Endodermal cell (in vitro differentiated cells): ENCODE data around the gene GGNBP2. TPM values are rescaled to one million over a fixed set of nuclear protein-coding genes. Genes with fewer than 3 reads are reported as not detected.

Source experiments
- DNase-seq: peaks from one replicate; pipeline ENCODE4 v3.0.0-alpha.2; 2017
- H3K27ac ChIP-seq: 2 replicates; pipeline ENCODE4 v1.5.1; 2013; ENCODE audit warnings: mild to moderate bottlenecking, low read depth, low read length, moderate library complexity
- H3K27me3 ChIP-seq: 2 replicates; pipeline ENCODE4 v1.6.1; 2013; ENCODE audit warnings: mild to moderate bottlenecking, low read length, moderate library complexity; ENCODE audit not compliant: insufficient read depth, control insufficient read depth, poor library complexity, severe bottlenecking
- H3K36me3 ChIP-seq: 2 replicates; pipeline ENCODE4 v1.7.0; 2013; ENCODE audit warnings: mild to moderate bottlenecking, low read length, moderate library complexity; ENCODE audit not compliant: control insufficient read depth, insufficient read depth
- H3K4me1 ChIP-seq: one replicate; pipeline ENCODE4 v1.7.0; 2013; ENCODE audit warnings: low read length; ENCODE audit not compliant: control insufficient read depth, insufficient read depth
- H3K4me3 ChIP-seq: 2 replicates; pipeline ENCODE4 v1.5.1; 2013; ENCODE audit warnings: mild to moderate bottlenecking, low read length, moderate library complexity
- H3K9ac ChIP-seq: 2 replicates; pipeline ENCODE4 v1.6.1; 2013; ENCODE audit warnings: mild to moderate bottlenecking, low read length, moderate library complexity; ENCODE audit not compliant: poor library complexity, severe bottlenecking; ENCODE audit errors: extremely low read depth
- H3K9me3 ChIP-seq: 2 replicates; pipeline ENCODE4 v1.6.1; 2013; ENCODE audit warnings: mild to moderate bottlenecking, low read length, moderate library complexity; ENCODE audit not compliant: control insufficient read depth
- H3K27ac Mint-ChIP-seq: 2 replicates; pipeline ENCODE4 v1.8.0; 2020; ENCODE audit warnings: mixed read lengths
- H3K27me3 Mint-ChIP-seq: 2 replicates; pipeline ENCODE4 v1.8.0; 2021; ENCODE audit warnings: mild to moderate bottlenecking, mixed read lengths; ENCODE audit not compliant: insufficient read depth
- H3K36me3 Mint-ChIP-seq: 2 replicates; pipeline ENCODE4 v1.8.0; 2020; ENCODE audit warnings: low read depth, mixed read lengths
- H3K4me1 Mint-ChIP-seq: 2 replicates; pipeline ENCODE4 v1.8.0; 2020; ENCODE audit warnings: mixed read lengths
- H3K4me3 Mint-ChIP-seq: 2 replicates; pipeline ENCODE4 v1.8.0; 2020; ENCODE audit warnings: mild to moderate bottlenecking, moderate library complexity, mixed read lengths
- H3K9me3 Mint-ChIP-seq: 2 replicates; pipeline ENCODE4 v1.8.0; 2020; ENCODE audit warnings: mild to moderate bottlenecking, mixed read lengths
- CTCF ChIP-seq: fragments of 200-600 bp; sonication (generic); conservative IDR thresholded peaks from 2 replicates; pipeline ENCODE4 v1.5.0; 2021; ENCODE audit warnings: antibody characterized with exemption, mild to moderate bottlenecking
- WGBS, 2 experiments: methylation state at CpG; one replicate each; pipeline versions ENCODE4 v1.1.5 to v1.1.7; 2013; ENCODE audit warnings: missing lambda C conversion rate in 2 of 2, mixed read lengths in 1 of 2; ENCODE audit not compliant: insufficient coverage in 1 of 2, insufficient read length in 1 of 2; 5-methylcytosine and 5-hydroxymethylcytosine counted together
- total RNA-seq, 2 donors: library from RNA; stranded (reverse); fragmentation: NEBNext Ultra II Directional in 1 of 2; extraction: Animal tissue kit (Norgen Biotek cat#: 25700) in 1 of 2; gene quantifications; 2 replicates in 1 of 2; 3 replicates in 1 of 2; pipeline ENCODE4 v1.2.1, GENCODE V29; 2021

The GGNBP2 gene
- total RNA-seq, 2 donors from 2014 or later, result 56.8 to 61.6 TPM

DNA sequence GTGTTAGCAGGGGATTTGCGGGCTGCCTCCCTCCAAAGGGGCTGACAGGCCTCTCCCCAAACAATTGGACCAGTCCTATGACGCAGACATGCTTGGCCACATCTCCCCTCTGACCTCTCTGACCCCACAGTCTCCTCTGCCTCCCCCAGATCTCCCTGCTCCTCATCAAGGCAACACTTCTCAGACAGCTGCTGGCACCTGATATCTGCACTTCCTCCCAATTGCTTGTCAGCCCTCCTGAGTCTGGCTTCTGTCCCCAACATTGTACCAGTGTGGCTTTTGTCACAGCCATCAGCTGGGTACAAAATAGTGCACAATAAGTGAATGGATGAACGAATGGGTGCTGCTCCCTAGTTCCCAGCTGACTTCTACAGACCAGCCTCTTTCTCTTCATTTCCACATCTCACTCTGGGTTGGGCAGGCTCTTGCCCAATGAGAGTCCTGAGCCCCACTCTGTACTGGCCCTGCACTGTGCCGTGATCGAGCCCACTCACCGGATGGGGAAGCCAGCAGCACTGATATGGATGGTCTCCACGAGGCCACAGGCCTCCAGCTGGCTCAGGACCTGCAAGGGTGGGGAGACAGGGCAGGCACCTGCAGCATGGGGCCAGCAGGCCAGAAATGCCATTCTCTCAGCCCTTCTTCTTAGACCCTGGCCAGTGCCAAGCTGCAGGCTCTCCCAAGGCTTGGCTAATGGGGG, 41.1 kb upstream of the GGNBP2 start:
- Mint-ChIP-seq H3K27ac (peak overlapping the region; percentile 7), H3K4me3 (no peak overlapping the region), H3K9me3 (no peaks in the 10 kb centered on the region), H3K36me3 (peaks cover 58% of the 10 kb centered on the region), H3K4me1 (no peaks in the 10 kb centered on the region), H3K27me3 (no peaks in the 10 kb centered on the region)
- Histone ChIP-seq H3K27ac (no peak overlapping the region), H3K36me3 (peaks cover 93% of the 10 kb centered on the region), H3K9me3 (no peaks in the 10 kb centered on the region), H3K4me1 (peaks cover 6% of the 10 kb centered on the region), H3K4me3 (no peak overlapping the region), H3K27me3 (no peaks in the 10 kb centered on the region), H3K9ac (no peak overlapping the region)
- 96 to 100% methylated on average over 3 to 7 of the region's 7 CpGs for WGBS, 2 experiments
- DNase-seq, result peak; percentile 36
- no peak for TF ChIP-seq CTCF

DNA sequence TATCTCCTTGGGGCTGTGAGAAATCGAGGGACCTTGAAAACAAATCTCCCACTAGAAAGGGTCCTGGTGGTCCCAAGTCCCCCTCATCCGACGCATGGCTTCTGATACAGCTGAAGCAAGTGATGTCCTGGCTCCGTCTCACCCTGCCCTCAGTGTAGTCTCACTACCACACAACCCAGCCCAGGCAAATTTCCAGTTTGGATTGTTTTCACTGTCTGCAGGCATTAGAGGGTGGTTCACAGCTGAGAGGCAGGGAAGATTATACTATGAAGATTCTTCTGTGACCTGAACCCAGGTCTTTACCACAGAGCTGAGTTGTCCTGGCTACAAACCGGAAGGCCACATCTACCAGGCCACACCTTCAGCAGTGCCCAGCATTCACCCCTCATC, 40.6 kb upstream of the GGNBP2 start:
- Mint-ChIP-seq H3K9me3 (no peaks in the 10 kb centered on the region), H3K27me3 (no peaks in the 10 kb centered on the region), H3K27ac (no peak overlapping the region), H3K36me3 (peaks cover 58% of the 10 kb centered on the region), H3K4me3 (no peak overlapping the region), H3K4me1 (no peaks in the 10 kb centered on the region)
- Histone ChIP-seq H3K27me3 (no peaks in the 10 kb centered on the region), H3K4me3 (no peak overlapping the region), H3K27ac (no peak overlapping the region), H3K36me3 (peaks cover 93% of the 10 kb centered on the region), H3K9me3 (no peaks in the 10 kb centered on the region), H3K4me1 (peaks cover 6% of the 10 kb centered on the region), H3K9ac (no peak overlapping the region)
- WGBS, 2 experiments, result 94 to 100% methylated on average over 4 to 5 of the region's 5 CpGs
- no peak for TF ChIP-seq CTCF
- peak; percentile 26 for DNase-seq

GRCh38 chr17:36505171-36505570, 39.5 kb upstream of the GGNBP2 start:
- H3K9me3 Mint-ChIP-seq, result no peaks in the 10 kb centered on the region

More at GRCh38 chr17:36505171-36505570, 39.5 kb upstream of the GGNBP2 start:
- no peak for TF ChIP-seq CTCF
- no peak overlapping the region for H3K4me3 Mint-ChIP-seq
- no peaks in the 10 kb centered on the region for H3K27me3 Mint-ChIP-seq
- Histone ChIP-seq H3K9me3 (no peaks in the 10 kb centered on the region), H3K27ac (no peak overlapping the region), H3K27me3 (no peaks in the 10 kb centered on the region), H3K4me1 (peaks cover 6% of the 10 kb centered on the region), H3K36me3 (peaks cover 94% of the 10 kb centered on the region), H3K9ac (no peak overlapping the region), H3K4me3 (no peak overlapping the region)
- H3K36me3 Mint-ChIP-seq, result peaks cover 66% of the 10 kb centered on the region
- no peak overlapping the region for H3K27ac Mint-ChIP-seq
- 96 to 99% methylated on average over 7 to 8 of the region's 8 CpGs for WGBS, 2 experiments
- H3K4me1 Mint-ChIP-seq, result no peaks in the 10 kb centered on the region
- DNase-seq, result peak; percentile 40
